Osteocyte (in vitro differentiated cells): ENCODE measurements around the gene STAU1. TPM values are rescaled to one million over a fixed set of nuclear protein-coding genes. Genes with fewer than 3 reads are reported as not detected.
"Not testable (repeated sequence)": the region's sequence is repeated elsewhere in the genome, so short reads cannot be mapped to it uniquely, and the experiment has no call there.

Experiments used
- DNase-seq: peaks from one replicate; pipeline ENCODE4 v3.0.0; 2021; ENCODE audit warnings: mixed read lengths; ENCODE audit not compliant: unreplicated experiment; ENCODE audit errors: extremely low spot score
- H3K27ac Mint-ChIP-seq: one replicate; pipeline ENCODE4 v1.8.0; 2021; ENCODE audit warnings: mild to moderate bottlenecking, mixed read lengths; ENCODE audit not compliant: unreplicated experiment
- H3K27me3 Mint-ChIP-seq: one replicate; pipeline ENCODE4 v1.8.0; 2021; ENCODE audit warnings: mixed read lengths; ENCODE audit not compliant: unreplicated experiment
- H3K36me3 Mint-ChIP-seq: one replicate; pipeline ENCODE4 v1.8.0; 2021; ENCODE audit warnings: mixed read lengths; ENCODE audit not compliant: unreplicated experiment
- H3K4me1 Mint-ChIP-seq: one replicate; pipeline ENCODE4 v1.8.0; 2021; ENCODE audit warnings: mixed read lengths; ENCODE audit not compliant: unreplicated experiment
- H3K4me3 Mint-ChIP-seq: one replicate; pipeline ENCODE4 v1.8.0; 2021; ENCODE audit warnings: mild to moderate bottlenecking, moderate library complexity, mixed read lengths; ENCODE audit not compliant: unreplicated experiment
- H3K9me3 Mint-ChIP-seq: one replicate; pipeline ENCODE4 v1.8.0; 2021; ENCODE audit warnings: mixed read lengths; ENCODE audit not compliant: unreplicated experiment
- total RNA-seq: library from RNA; stranded (reverse); gene quantifications from 2 replicates; pipeline ENCODE4 v1.2.1, GENCODE V29; 2021
- TF ChIP-seq, protein P1 (sequence below): fragments of 200-600 bp; sonication (generic); IDR thresholded peaks from 2 replicates; pipeline ENCODE4 v1.5.0; 2021; ENCODE audit warnings: antibody characterized with exemption, mild to moderate bottlenecking, moderate library complexity

The STAU1 gene
- total RNA-seq, 1 donor from 2014 or later: 83.1 TPM

DNA sequence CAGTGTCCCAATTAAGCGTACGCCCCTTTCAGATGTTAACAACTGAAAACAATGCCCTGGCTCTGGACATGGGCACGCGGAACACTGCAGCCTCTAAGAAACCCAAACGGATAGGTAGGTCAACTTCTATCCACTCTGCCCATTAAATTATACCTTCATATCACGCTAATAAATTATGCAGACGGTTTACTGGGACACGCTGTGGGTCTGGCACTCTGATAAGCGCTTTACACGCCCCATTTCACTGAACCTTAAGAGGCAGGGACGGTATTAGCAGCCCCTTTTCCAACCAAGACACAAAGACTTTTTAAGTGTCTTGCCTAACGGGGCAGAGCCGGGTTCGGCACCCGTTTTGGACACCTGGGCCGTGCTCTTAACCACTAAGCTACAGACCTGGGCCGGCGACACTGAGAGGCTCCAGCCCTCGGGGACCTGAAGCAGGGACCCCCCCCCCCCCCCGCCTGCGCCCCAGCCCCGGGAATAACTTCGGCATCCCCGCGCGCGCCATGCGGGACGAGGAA is 744 bp downstream of the STAU1 start:
- H3K9me3 Mint-ChIP-seq: no peaks in the 10 kb centered on the region
- TF ChIP-seq, protein P1, sequence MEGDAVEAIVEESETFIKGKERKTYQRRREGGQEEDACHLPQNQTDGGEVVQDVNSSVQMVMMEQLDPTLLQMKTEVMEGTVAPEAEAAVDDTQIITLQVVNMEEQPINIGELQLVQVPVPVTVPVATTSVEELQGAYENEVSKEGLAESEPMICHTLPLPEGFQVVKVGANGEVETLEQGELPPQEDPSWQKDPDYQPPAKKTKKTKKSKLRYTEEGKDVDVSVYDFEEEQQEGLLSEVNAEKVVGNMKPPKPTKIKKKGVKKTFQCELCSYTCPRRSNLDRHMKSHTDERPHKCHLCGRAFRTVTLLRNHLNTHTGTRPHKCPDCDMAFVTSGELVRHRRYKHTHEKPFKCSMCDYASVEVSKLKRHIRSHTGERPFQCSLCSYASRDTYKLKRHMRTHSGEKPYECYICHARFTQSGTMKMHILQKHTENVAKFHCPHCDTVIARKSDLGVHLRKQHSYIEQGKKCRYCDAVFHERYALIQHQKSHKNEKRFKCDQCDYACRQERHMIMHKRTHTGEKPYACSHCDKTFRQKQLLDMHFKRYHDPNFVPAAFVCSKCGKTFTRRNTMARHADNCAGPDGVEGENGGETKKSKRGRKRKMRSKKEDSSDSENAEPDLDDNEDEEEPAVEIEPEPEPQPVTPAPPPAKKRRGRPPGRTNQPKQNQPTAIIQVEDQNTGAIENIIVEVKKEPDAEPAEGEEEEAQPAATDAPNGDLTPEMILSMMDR: no peak
- H3K4me1 Mint-ChIP-seq: peaks cover 26% of the 10 kb centered on the region
- DNase-seq: no peak
- H3K27me3 Mint-ChIP-seq: peaks cover 3% of the 10 kb centered on the region
- no peaks in the 10 kb centered on the region for H3K36me3 Mint-ChIP-seq
- peak overlapping the region; percentile 85 for H3K27ac Mint-ChIP-seq
- H3K4me3 Mint-ChIP-seq: peak overlapping the region; percentile 85

DNA sequence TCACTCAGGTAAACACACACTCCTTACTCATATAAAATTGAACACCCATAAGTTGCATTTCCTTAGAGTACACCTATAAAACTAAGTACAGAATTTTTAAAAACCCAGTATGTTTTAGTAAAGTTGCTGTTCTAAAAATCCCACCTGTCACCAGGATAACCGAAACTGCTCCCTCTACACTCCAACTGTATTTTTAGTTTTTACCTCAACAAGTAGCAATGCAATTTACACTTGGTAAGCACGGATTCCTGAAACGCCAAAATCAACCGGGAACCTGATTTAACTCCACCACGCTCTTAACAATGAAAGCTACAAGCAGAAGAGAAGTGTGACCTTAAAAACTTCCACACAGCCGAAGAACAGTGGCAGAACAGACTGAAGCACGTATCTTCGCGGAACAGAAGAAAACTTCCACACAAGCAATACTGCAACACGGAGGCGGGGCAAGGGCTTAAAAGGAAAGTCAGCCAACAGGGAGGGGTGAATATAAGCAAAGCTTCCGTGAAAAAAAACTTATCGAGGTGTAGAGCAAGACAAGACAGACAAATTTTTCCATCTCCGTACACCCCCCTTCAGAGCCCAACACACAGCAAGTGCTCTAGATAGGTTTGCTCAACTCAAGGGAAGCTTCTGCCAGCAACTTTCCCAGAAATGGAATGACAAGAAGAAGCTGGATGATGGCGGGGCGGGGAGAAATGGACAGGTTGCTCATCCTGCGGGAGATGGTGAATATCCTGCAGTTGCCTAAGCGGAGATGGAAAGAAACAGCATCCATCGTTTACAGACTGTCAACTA is 1.4 kb downstream of the STAU1 start:
- Mint-ChIP-seq H3K9me3 (no peaks in the 10 kb centered on the region), H3K27me3 (peaks cover 3% of the 10 kb centered on the region), H3K4me1 (peaks cover 28% of the 10 kb centered on the region), H3K4me3 (peak overlapping the region; percentile 85), H3K27ac (peak overlapping the region; percentile 85), H3K36me3 (no peaks in the 10 kb centered on the region)
- TF ChIP-seq, protein P1: no peak
- peak; percentile 76 for DNase-seq

DNA sequence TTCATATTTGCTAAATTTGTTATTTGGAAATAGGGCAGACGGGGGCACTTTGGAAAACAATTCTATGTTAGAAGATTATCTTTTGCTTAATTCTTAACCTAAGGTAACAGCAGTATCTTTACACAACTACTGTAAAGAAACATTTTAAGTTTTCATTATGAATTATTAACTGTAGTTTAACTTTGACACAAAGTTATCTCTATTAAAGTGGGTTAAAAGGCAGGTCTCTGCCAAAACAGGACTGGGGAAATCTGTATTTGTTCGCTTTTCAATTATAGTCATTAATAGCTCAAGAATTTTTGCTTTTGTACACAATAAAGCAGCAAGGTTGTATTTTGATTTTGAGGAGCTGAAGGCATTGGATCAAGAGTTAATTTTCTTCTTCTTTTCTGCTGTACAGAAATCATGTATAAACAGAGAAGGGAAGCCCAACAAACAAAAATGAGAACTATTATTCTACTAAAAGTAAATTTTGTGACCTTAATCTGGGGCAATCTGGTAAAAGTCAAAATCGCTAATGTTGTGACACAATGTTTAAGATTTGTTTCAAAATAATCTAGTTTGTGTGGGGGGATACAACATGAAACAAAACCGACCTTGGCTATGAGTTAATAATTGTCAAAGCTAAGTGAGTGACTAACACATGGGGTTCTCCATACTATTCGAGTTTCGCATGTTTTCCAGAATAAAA is 2.9 kb downstream of the STAU1 start:
- TF ChIP-seq, protein P1: no peak
- peak overlapping the region; percentile 23 for H3K27ac Mint-ChIP-seq
- H3K9me3 Mint-ChIP-seq: no peaks in the 10 kb centered on the region
- no peaks in the 10 kb centered on the region for H3K36me3 Mint-ChIP-seq
- H3K27me3 Mint-ChIP-seq: peaks cover 3% of the 10 kb centered on the region
- no peak for DNase-seq
- H3K4me1 Mint-ChIP-seq: peaks cover 31% of the 10 kb centered on the region
- no peak overlapping the region for H3K4me3 Mint-ChIP-seq

DNA sequence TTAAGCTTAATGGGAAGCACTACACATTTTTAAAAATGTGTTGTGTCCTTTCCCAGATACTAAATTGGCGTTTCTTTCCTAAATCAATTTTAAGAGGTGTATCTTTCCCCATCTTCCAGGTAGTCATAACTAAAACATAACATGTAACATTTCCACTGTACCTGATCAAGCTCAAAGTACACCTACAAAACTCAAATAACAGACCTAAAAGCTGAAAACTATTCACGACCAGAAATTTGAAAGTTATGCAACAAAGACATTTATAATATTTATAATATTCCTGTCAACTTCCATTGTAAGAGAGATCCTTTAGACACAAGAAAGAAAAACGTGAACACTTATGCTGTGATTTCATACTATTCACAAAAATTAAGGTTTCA is 3.5 kb downstream of the STAU1 start:
- Mint-ChIP-seq H3K4me3 (no peak overlapping the region), H3K4me1 (peaks cover 37% of the 10 kb centered on the region), H3K27me3 (peaks cover under 1% of the 10 kb centered on the region), H3K27ac (no peak overlapping the region), H3K9me3 (no peaks in the 10 kb centered on the region), H3K36me3 (no peaks in the 10 kb centered on the region)
- no peak for DNase-seq
- TF ChIP-seq, protein P1: no peak

DNA sequence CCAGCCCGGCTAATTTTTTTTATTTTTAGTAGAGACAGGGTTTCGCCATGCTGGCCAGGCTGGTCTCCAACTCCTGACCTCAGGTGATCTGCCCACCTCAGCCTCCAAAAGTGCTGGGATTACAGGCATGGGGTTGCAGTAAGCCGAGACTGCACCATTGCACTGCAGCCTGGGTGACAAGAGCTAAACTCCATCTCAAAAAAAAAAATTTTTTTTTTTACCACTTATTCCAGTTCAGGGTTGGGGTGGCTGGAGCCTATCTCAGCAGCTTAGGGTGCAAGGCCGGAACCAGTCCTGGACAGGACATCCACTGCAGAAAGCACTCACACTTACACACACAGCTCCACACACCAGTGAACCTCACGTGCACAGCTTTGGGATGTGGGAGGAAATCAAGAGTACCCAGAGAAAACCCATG is 4.0 kb downstream of the STAU1 start:
- H3K9me3 Mint-ChIP-seq, H3K4me3 Mint-ChIP-seq, H3K36me3 Mint-ChIP-seq, H3K27me3 Mint-ChIP-seq, H3K27ac Mint-ChIP-seq: not testable (repeated sequence)
- DNase-seq: peak; percentile 21
- peaks cover 40% of the 10 kb centered on the region for H3K4me1 Mint-ChIP-seq
